GM12878 (cell line): ENCODE measurements around the gene GARS1. TPM values are rescaled to one million over a fixed set of nuclear protein-coding genes. Genes with fewer than 3 reads are reported as not detected.

Source experiments
- ATAC-seq: fragments of 200-7000 bp; cut with Tn5 transposase; 3 replicates; pipeline ENCODE4 v1.9.1; 2020; ENCODE audit warnings: mild to moderate bottlenecking, moderate library complexity
- BruUV-seq: library from RNA; stranded (reverse); fragments of 400-500 nt; replicated peaks from 2 replicates; lab custom pipeline; 2021; lab: Mats Ljungman, UMichigan
- CTCF ChIA-PET: fragments of 300-600 bp; sonication (Branson Sonifier 250); formaldehyde crosslinking; extraction: SDS; loops from one replicate; lab custom pipeline; 2021; ENCODE audit warnings: inconsistent platforms; lab: Yijun Ruan, JAX
- POLR2A ChIA-PET: fragments of 350-600 bp; formaldehyde crosslinking; extraction: SDS; loops from one replicate; lab custom pipeline; 2021; ENCODE audit warnings: inconsistent platforms; lab: Charles Lee
- RAD21 ChIA-PET: fragments of 300-600 bp; sonication (Branson Sonifier 250); formaldehyde crosslinking; loops from one replicate; lab custom pipeline; 2023; ENCODE audit warnings: antibody characterized with exemption; ENCODE audit not compliant: unreplicated experiment; lab: Charles Lee
- SMC1A ChIA-PET: fragments of 300-600 bp; sonication (Branson Sonifier 250); formaldehyde crosslinking; loops from one replicate; lab custom pipeline; 2023; ENCODE audit not compliant: unreplicated experiment, uncharacterized antibody; lab: Charles Lee
- DNase-seq: peaks from one replicate; pipeline ENCODE4 v3.0.0-alpha.2; 2011; ENCODE audit warnings: low read depth, low spot score
- FAIRE-seq: peaks from 3 replicates; lab custom pipeline; 2011; peaks lifted over from hg19 to GRCh38; lab: Jason Lieb, UNC
- H2AFZ ChIP-seq: 2 replicates; pipeline ENCODE4 v1.6.0; 2011; ENCODE audit warnings: low read depth, low read length, control low read depth; ENCODE audit not compliant: control insufficient read depth
- H3K27ac ChIP-seq: 2 replicates; pipeline ENCODE4 v1.5.1; 2011; ENCODE audit warnings: control low read depth; ENCODE audit not compliant: control insufficient read depth, insufficient read depth
- H3K27me3 ChIP-seq, 2 experiments: replicated peaks in 1 of 2; 2 replicates each; pipeline versions ENCODE4 v1.6.0 to v1.6.1; 2011; ENCODE audit warnings: low read length in 1 of 2; ENCODE audit not compliant: control insufficient read depth in 2 of 2, insufficient read depth in 2 of 2
- H3K36me3 ChIP-seq, 2 experiments: 2 replicates each; pipeline ENCODE4 v1.5.1; 2011; ENCODE audit warnings: low read length in 1 of 2; ENCODE audit not compliant: control insufficient read depth in 2 of 2, insufficient read depth in 2 of 2
- H3K4me1 ChIP-seq: 2 replicates; pipeline ENCODE4 v1.6.1; 2011; ENCODE audit warnings: mild to moderate bottlenecking, low read length, moderate library complexity, mixed read lengths; ENCODE audit not compliant: control insufficient read depth, insufficient read depth
- H3K4me2 ChIP-seq: 2 replicates; pipeline ENCODE4 v1.6.0; 2011; ENCODE audit warnings: control low read depth; ENCODE audit not compliant: control insufficient read depth, insufficient read depth
- H3K4me3 ChIP-seq: fragments of 200-600 bp; sonication (generic); 2 replicates; pipeline ENCODE4 v1.5.1; 2016
- H3K79me2 ChIP-seq: 2 replicates; pipeline ENCODE4 v1.6.0; 2011; ENCODE audit warnings: low read length; ENCODE audit not compliant: control insufficient read depth, insufficient read depth
- H3K9ac ChIP-seq: 2 replicates; pipeline ENCODE4 v1.8.0; 2011; ENCODE audit warnings: low read length, control low read depth, mixed read lengths; ENCODE audit not compliant: control insufficient read depth, insufficient read depth
- H3K9me3 ChIP-seq: replicated peaks from 3 replicates; pipeline ENCODE4 v1.5.1; 2011; ENCODE audit warnings: mild to moderate bottlenecking, low read length; ENCODE audit not compliant: control insufficient read depth, insufficient read depth
- H4K20me1 ChIP-seq: 2 replicates; pipeline ENCODE4 v1.6.0; 2011; ENCODE audit not compliant: control insufficient read depth, insufficient read depth
- CEBPB ChIP-seq, 2 experiments: fragments of 150-350 bp in 1 of 2; IDR thresholded peaks; 2 replicates each; pipeline ENCODE4 v1.6.1; 2012 to 2014; ENCODE audit warnings: low read depth in 2 of 2, low read length in 2 of 2, borderline replicate concordance in 1 of 2, inconsistent platforms in 1 of 2
- CHD1 ChIP-seq: IDR thresholded peaks from 2 replicates; pipeline ENCODE4 v1.6.1; 2012; ENCODE audit warnings: low read depth, low read length, improper control_type of control experiment
- CHD2 ChIP-seq: IDR thresholded peaks from 2 replicates; pipeline ENCODE4 v1.6.1; 2011; ENCODE audit warnings: low read depth, low read length, improper control_type of control experiment, borderline replicate concordance
- EP300 ChIP-seq, 2 experiments: fragments of 150-350 bp in 1 of 2; IDR thresholded peaks; 2 replicates each; pipeline ENCODE4 v1.6.1; 2011 to 2012; ENCODE audit warnings: low read depth in 2 of 2, low read length in 2 of 2, borderline replicate concordance in 1 of 2, improper control_type of control experiment in 1 of 2, inconsistent platforms in 1 of 2; ENCODE audit not compliant: control insufficient read depth in 1 of 2
- ETV6 ChIP-seq, 2 experiments: fragments of 450-650 bp in 1 of 2; IDR thresholded peaks in 1 of 2; conservative IDR thresholded peaks in 1 of 2; 2 replicates each; pipeline ENCODE4 v1.6.1; 2014; ENCODE audit warnings: antibody characterized with exemption in 1 of 2, borderline replicate concordance in 1 of 2, low read depth in 1 of 2, mild to moderate bottlenecking in 1 of 2, moderate library complexity in 1 of 2
- HCFC1 ChIP-seq: fragments of 150-350 bp; IDR thresholded peaks from 2 replicates; pipeline ENCODE4 v1.6.1; 2014; ENCODE audit warnings: low read length
- POLR2AphosphoS2 ChIP-seq: IDR thresholded peaks from 2 replicates; pipeline ENCODE4 v1.6.1; 2011; ENCODE audit warnings: low read depth, mild to moderate bottlenecking, low read length, improper control_type of control experiment, moderate library complexity
- RCOR1 ChIP-seq: conservative IDR thresholded peaks from 2 replicates; pipeline ENCODE4 v1.6.1; 2012; ENCODE audit warnings: low read depth, low read length, improper control_type of control experiment
- SREBF2 ChIP-seq: IDR thresholded peaks from 2 replicates; pipeline ENCODE4 v1.6.1; 2012; ENCODE audit warnings: mild to moderate bottlenecking, low read length
- TARDBP ChIP-seq: IDR thresholded peaks from 2 replicates; pipeline ENCODE4 v1.6.1; 2016; ENCODE audit warnings: borderline replicate concordance
- TCF7 ChIP-seq: IDR thresholded peaks from 2 replicates; pipeline ENCODE4 v1.6.1; 2014; ENCODE audit warnings: antibody characterized with exemption, borderline replicate concordance
- ZNF217 ChIP-seq: fragments of 450-650 bp; IDR thresholded peaks from 2 replicates; pipeline ENCODE4 v1.6.1; 2017; ENCODE audit warnings: antibody characterized with exemption, mild to moderate bottlenecking
- ZNF622 ChIP-seq: fragments of 450-650 bp; IDR thresholded peaks from 2 replicates; pipeline ENCODE4 v1.6.1; 2017; ENCODE audit warnings: mild to moderate bottlenecking, inconsistent platforms
- ZZZ3 ChIP-seq: IDR thresholded peaks from 2 replicates; pipeline ENCODE4 v1.6.1; 2011; ENCODE audit warnings: low read depth; ENCODE audit not compliant: control insufficient read depth, insufficient read length
- WGBS: methylation state at CpG from one replicate; pipeline ENCODE4 v1.1.6; 2016; ENCODE audit warnings: low lambda C conversion rate; ENCODE audit not compliant: insufficient replicate concordance, insufficient coverage; ENCODE audit errors: missing lambda C conversion rate; 5-methylcytosine and 5-hydroxymethylcytosine counted together
- in situ Hi-C: fragments of 300-500 bp; cut with MboI; formaldehyde crosslinking; loops from 9 replicates; pipeline ENCODE4 v1.14.3; 2018; ENCODE audit warnings: mixed read lengths
- intact Hi-C: fragments of 100-400 bp; cut with micrococcal nuclease; formaldehyde crosslinking; loops from one replicate; pipeline ENCODE4 v1.14.2; 2022; ENCODE audit not compliant: unreplicated experiment
- polyA plus RNA-seq, 11 experiments: library from polyadenylated mRNA; depleted of rRNA in 4 of 11; unstranded in 6 of 11; stranded (reverse) in 5 of 11; fragments of >200 nt; fragmentation: Nextera tagmentation in 4 of 11; fragmentation: Illumina TruSeq in 1 of 11; extraction: Ambion mirVana in 4 of 11; extraction: Trizol in 1 of 11; gene quantifications; 1 replicate in 1 of 11; 2 replicates in 10 of 11; pipeline versions ENCODE4 v1.2.1 to v1.2.3, GENCODE V29; 2011 to 2016; ENCODE audit warnings: inconsistent platforms in 2 of 11, missing spikeins in 2 of 11, low read depth in 1 of 11
- total RNA-seq, 4 experiments: library from RNA; depleted of rRNA in 3 of 4; stranded (reverse); fragments of >200 nt in 3 of 4; fragmentation: Illumina TruSeq in 1 of 4; extraction: Trizol in 1 of 4; gene quantifications; 2 replicates each; pipeline versions ENCODE4 v1.2.1 to v1.2.3, GENCODE V29; 2013 to 2021
- TF ChIP-seq, protein P1 (sequence below): IDR thresholded peaks from 2 replicates; pipeline ENCODE4 v1.6.1; 2011; ENCODE audit warnings: borderline replicate concordance, low read depth, mild to moderate bottlenecking, moderate library complexity, mixed read lengths, low read length; ENCODE audit not compliant: insufficient read depth; ENCODE audit errors: extremely low read length
- TF ChIP-seq, protein P2 (sequence below): fragments of 450-650 bp; formaldehyde crosslinking; IDR thresholded peaks from 2 replicates; pipeline ENCODE4 v1.4.0; 2022; ENCODE audit warnings: mild to moderate bottlenecking, moderate library complexity
- TF ChIP-seq, protein P3 (sequence below): fragments of 150-350 bp; IDR thresholded peaks from 2 replicates; pipeline ENCODE4 v1.6.1; 2016; ENCODE audit warnings: low read depth, low read length

The GARS1 gene
- total and polyA plus RNA-seq, 10 of the 15 experiments (the other 5 are each of a cell fraction or from before 2014, with no cell fraction given), result 120 to 361 (median 187) TPM

DNA sequence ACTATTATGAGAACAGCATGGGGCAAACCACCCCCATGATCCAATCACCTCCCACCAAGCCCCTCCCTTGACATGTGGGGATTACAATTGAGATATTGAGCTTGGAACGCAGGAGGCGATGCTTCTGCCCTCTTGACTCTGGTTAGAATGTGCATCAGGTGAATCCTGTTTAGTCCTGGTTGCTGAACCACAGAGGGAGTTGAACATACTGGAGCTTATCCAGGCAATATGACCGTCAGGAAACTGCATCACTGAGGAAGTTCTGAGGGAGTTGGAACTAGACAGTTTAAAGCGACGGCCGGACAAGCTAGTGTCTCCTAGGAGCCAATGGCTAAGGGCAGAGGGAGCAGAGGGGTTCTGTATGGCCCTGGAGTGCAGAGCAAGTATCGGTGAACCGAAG is 31.8 kb upstream of the GARS1 start:
- DNase-seq (no peak), FAIRE-seq (no peak), ATAC-seq (no peak)
- H3K27ac ChIP-seq, result no peak overlapping the region
- TF ChIP-seq TCF7, result no peak
- TF ChIP-seq ZZZ3, result no peak
- no peak for TF ChIP-seq EP300 (IDR thresholded peaks at IDR 0.05; ENCODE audit: borderline replicate concordance in 1 of 2, control insufficient read depth in 1 of 2, low read depth in 2 of 2, low read length in 2 of 2)
- TF ChIP-seq TARDBP, result no peak
- TF ChIP-seq CEBPB (IDR thresholded peaks at IDR 0.05; ENCODE audit: borderline replicate concordance in 1 of 2, low read depth in 2 of 2, low read length in 2 of 2), result no peak
- TF ChIP-seq ETV6 (conservative IDR thresholded peaks at IDR 0.05 in 1 of 2, IDR thresholded peaks at IDR 0.05 in 1 of 2; ENCODE audit: borderline replicate concordance in 1 of 2, low read depth in 1 of 2), result no peak
- no peak for TF ChIP-seq POLR2AphosphoS2
- no peak for TF ChIP-seq ZNF217
- no peak for TF ChIP-seq CHD1
- TF ChIP-seq, protein P1, sequence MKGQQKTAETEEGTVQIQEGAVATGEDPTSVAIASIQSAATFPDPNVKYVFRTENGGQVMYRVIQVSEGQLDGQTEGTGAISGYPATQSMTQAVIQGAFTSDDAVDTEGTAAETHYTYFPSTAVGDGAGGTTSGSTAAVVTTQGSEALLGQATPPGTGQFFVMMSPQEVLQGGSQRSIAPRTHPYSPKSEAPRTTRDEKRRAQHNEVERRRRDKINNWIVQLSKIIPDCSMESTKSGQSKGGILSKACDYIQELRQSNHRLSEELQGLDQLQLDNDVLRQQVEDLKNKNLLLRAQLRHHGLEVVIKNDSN, result no peak
- TF ChIP-seq, protein P2, sequence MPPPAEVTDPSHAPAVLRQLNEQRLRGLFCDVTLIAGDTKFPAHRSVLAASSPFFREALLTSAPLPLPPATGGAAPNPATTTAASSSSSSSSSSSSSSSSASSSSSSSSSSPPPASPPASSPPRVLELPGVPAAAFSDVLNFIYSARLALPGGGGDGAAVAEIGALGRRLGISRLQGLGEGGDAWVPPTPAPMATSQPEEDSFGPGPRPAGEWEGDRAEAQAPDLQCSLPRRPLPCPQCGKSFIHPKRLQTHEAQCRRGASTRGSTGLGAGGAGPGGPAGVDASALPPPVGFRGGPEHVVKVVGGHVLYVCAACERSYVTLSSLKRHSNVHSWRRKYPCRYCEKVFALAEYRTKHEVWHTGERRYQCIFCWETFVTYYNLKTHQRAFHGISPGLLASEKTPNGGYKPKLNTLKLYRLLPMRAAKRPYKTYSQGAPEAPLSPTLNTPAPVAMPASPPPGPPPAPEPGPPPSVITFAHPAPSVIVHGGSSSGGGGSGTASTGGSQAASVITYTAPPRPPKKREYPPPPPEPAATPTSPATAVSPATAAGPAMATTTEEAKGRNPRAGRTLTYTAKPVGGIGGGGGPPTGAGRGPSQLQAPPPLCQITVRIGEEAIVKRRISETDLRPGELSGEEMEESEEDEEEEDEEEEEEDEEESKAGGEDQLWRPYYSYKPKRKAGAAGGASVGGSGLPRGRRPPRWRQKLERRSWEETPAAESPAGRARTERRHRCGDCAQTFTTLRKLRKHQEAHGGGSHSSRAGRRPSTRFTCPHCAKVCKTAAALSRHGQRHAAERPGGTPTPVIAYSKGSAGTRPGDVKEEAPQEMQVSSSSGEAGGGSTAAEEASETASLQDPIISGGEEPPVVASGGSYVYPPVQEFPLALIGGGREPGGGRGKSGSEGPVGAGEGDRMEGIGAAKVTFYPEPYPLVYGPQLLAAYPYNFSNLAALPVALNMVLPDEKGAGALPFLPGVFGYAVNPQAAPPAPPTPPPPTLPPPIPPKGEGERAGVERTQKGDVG (CRISPR knock-in tag), result no peak
- no peak for TF ChIP-seq CHD2
- no peak for TF ChIP-seq HCFC1
- TF ChIP-seq ZNF622, result no peak
- TF ChIP-seq RCOR1, result no peak
- TF ChIP-seq SREBF2, result no peak
- TF ChIP-seq, protein P3, sequence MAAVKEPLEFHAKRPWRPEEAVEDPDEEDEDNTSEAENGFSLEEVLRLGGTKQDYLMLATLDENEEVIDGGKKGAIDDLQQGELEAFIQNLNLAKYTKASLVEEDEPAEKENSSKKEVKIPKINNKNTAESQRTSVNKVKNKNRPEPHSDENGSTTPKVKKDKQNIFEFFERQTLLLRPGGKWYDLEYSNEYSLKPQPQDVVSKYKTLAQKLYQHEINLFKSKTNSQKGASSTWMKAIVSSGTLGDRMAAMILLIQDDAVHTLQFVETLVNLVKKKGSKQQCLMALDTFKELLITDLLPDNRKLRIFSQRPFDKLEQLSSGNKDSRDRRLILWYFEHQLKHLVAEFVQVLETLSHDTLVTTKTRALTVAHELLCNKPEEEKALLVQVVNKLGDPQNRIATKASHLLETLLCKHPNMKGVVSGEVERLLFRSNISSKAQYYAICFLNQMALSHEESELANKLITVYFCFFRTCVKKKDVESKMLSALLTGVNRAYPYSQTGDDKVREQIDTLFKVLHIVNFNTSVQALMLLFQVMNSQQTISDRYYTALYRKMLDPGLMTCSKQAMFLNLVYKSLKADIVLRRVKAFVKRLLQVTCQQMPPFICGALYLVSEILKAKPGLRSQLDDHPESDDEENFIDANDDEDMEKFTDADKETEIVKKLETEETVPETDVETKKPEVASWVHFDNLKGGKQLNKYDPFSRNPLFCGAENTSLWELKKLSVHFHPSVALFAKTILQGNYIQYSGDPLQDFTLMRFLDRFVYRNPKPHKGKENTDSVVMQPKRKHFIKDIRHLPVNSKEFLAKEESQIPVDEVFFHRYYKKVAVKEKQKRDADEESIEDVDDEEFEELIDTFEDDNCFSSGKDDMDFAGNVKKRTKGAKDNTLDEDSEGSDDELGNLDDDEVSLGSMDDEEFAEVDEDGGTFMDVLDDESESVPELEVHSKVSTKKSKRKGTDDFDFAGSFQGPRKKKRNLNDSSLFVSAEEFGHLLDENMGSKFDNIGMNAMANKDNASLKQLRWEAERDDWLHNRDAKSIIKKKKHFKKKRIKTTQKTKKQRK, result no peak
- BruUV-seq, result no TSS peak
- H3K27me3 ChIP-seq, result no peaks in the 10 kb centered on the region
- POLR2A ChIA-PET, result no interaction called here
- CTCF ChIA-PET, result interaction anchor here (1.3 to 7.7 kb wide), 12 partner anchors 11 to 490 kb away, joined by 3 to 119 read pairs (median 8); no protein-coding TSS in a partner anchor
- SMC1A ChIA-PET, result interaction anchor here (0.7 to 5.6 kb wide), 9 partner anchors 11 to 400 kb away, joined by 3 to 96 read pairs (median 8); partner anchors contain the start of gene GARS1
- intact Hi-C loops (loop anchor here (5.0 to 10.0 kb wide), 2 partner anchors 151 to 498 kb away; no protein-coding TSS in a partner anchor), in situ Hi-C loops (loop anchor here (5.0 kb wide), 1 partner anchor 401 kb away; no protein-coding TSS in a partner anchor)
- H3K9ac ChIP-seq, result no peak overlapping the region
- no peaks in the 10 kb centered on the region for H4K20me1 ChIP-seq
- H3K9me3 ChIP-seq, result no peaks in the 10 kb centered on the region
- RAD21 ChIA-PET, result interaction anchor here (1.1 to 5.0 kb wide), 5 partner anchors 13 to 399 kb away, joined by 3 to 78 read pairs (median 33); no protein-coding TSS in a partner anchor
- H2AFZ ChIP-seq, result no peak overlapping the region
- H3K4me1 ChIP-seq, result no peaks in the 10 kb centered on the region
- 95% methylated on average over 8 of the region's 8 CpGs for WGBS
- no peak overlapping the region for H3K4me3 ChIP-seq
- peaks cover 0 to 12% of the 10 kb centered on the region in 2 experiments for H3K36me3 ChIP-seq
- no peaks in the 10 kb centered on the region for H3K79me2 ChIP-seq
- no peak overlapping the region for H3K4me2 ChIP-seq
